GM12878 (cell line): ENCODE data around the gene ZACN. TPM values are rescaled to one million over a fixed set of nuclear protein-coding genes. Genes with fewer than 3 reads are reported as not detected.

Experiments used
- ATAC-seq: fragments of 200-7000 bp; cut with Tn5 transposase; 3 replicates; pipeline ENCODE4 v1.9.1; 2020; ENCODE audit warnings: mild to moderate bottlenecking, moderate library complexity
- BruUV-seq: library from RNA; stranded (reverse); fragments of 400-500 nt; replicated peaks from 2 replicates; lab custom pipeline; 2021; lab: Mats Ljungman, UMichigan
- CTCF ChIA-PET: fragments of 300-600 bp; sonication (Branson Sonifier 250); formaldehyde crosslinking; extraction: SDS; loops from one replicate; lab custom pipeline; 2021; ENCODE audit warnings: inconsistent platforms; lab: Yijun Ruan, JAX
- POLR2A ChIA-PET: fragments of 350-600 bp; formaldehyde crosslinking; extraction: SDS; loops from one replicate; lab custom pipeline; 2021; ENCODE audit warnings: inconsistent platforms; lab: Charles Lee
- RAD21 ChIA-PET: fragments of 300-600 bp; sonication (Branson Sonifier 250); formaldehyde crosslinking; loops from one replicate; lab custom pipeline; 2023; ENCODE audit warnings: antibody characterized with exemption; ENCODE audit not compliant: unreplicated experiment; lab: Charles Lee
- SMC1A ChIA-PET: fragments of 300-600 bp; sonication (Branson Sonifier 250); formaldehyde crosslinking; loops from one replicate; lab custom pipeline; 2023; ENCODE audit not compliant: unreplicated experiment, uncharacterized antibody; lab: Charles Lee
- DNase-seq: peaks from one replicate; pipeline ENCODE4 v3.0.0-alpha.2; 2011; ENCODE audit warnings: low read depth, low spot score
- FAIRE-seq: peaks from 3 replicates; lab custom pipeline; 2011; peaks lifted over from hg19 to GRCh38; lab: Jason Lieb, UNC
- H2AFZ ChIP-seq: 2 replicates; pipeline ENCODE4 v1.6.0; 2011; ENCODE audit warnings: low read depth, low read length, control low read depth; ENCODE audit not compliant: control insufficient read depth
- H3K27ac ChIP-seq: 2 replicates; pipeline ENCODE4 v1.5.1; 2011; ENCODE audit warnings: control low read depth; ENCODE audit not compliant: control insufficient read depth, insufficient read depth
- H3K27me3 ChIP-seq, 2 experiments: replicated peaks in 1 of 2; 2 replicates each; pipeline versions ENCODE4 v1.6.0 to v1.6.1; 2011; ENCODE audit warnings: low read length in 1 of 2; ENCODE audit not compliant: control insufficient read depth in 2 of 2, insufficient read depth in 2 of 2
- H3K36me3 ChIP-seq, 2 experiments: 2 replicates each; pipeline ENCODE4 v1.5.1; 2011; ENCODE audit warnings: low read length in 1 of 2; ENCODE audit not compliant: control insufficient read depth in 2 of 2, insufficient read depth in 2 of 2
- H3K4me1 ChIP-seq: 2 replicates; pipeline ENCODE4 v1.6.1; 2011; ENCODE audit warnings: mild to moderate bottlenecking, low read length, moderate library complexity, mixed read lengths; ENCODE audit not compliant: control insufficient read depth, insufficient read depth
- H3K4me2 ChIP-seq: 2 replicates; pipeline ENCODE4 v1.6.0; 2011; ENCODE audit warnings: control low read depth; ENCODE audit not compliant: control insufficient read depth, insufficient read depth
- H3K4me3 ChIP-seq: fragments of 200-600 bp; sonication (generic); 2 replicates; pipeline ENCODE4 v1.5.1; 2016
- H3K79me2 ChIP-seq: 2 replicates; pipeline ENCODE4 v1.6.0; 2011; ENCODE audit warnings: low read length; ENCODE audit not compliant: control insufficient read depth, insufficient read depth
- H3K9ac ChIP-seq: 2 replicates; pipeline ENCODE4 v1.8.0; 2011; ENCODE audit warnings: low read length, control low read depth, mixed read lengths; ENCODE audit not compliant: control insufficient read depth, insufficient read depth
- H3K9me3 ChIP-seq: replicated peaks from 3 replicates; pipeline ENCODE4 v1.5.1; 2011; ENCODE audit warnings: mild to moderate bottlenecking, low read length; ENCODE audit not compliant: control insufficient read depth, insufficient read depth
- H4K20me1 ChIP-seq: 2 replicates; pipeline ENCODE4 v1.6.0; 2011; ENCODE audit not compliant: control insufficient read depth, insufficient read depth
- EP300 ChIP-seq, 2 experiments: fragments of 150-350 bp in 1 of 2; IDR thresholded peaks; 2 replicates each; pipeline ENCODE4 v1.6.1; 2011 to 2012; ENCODE audit warnings: low read depth in 2 of 2, low read length in 2 of 2, borderline replicate concordance in 1 of 2, improper control_type of control experiment in 1 of 2, inconsistent platforms in 1 of 2; ENCODE audit not compliant: control insufficient read depth in 1 of 2
- ETV6 ChIP-seq, 2 experiments: fragments of 450-650 bp in 1 of 2; IDR thresholded peaks in 1 of 2; conservative IDR thresholded peaks in 1 of 2; 2 replicates each; pipeline ENCODE4 v1.6.1; 2014; ENCODE audit warnings: antibody characterized with exemption in 1 of 2, borderline replicate concordance in 1 of 2, low read depth in 1 of 2, mild to moderate bottlenecking in 1 of 2, moderate library complexity in 1 of 2
- HDAC6 ChIP-seq: fragments of 200-600 bp; sonication (generic); IDR thresholded peaks from one replicate; pipeline ENCODE4 v1.8.0; 2017; ENCODE audit warnings: antibody characterized with exemption; ENCODE audit not compliant: unreplicated experiment
- SUZ12 ChIP-seq: fragments of 200-600 bp; sonication (generic); IDR thresholded peaks from one replicate; pipeline ENCODE4 v1.6.1; 2018; ENCODE audit warnings: antibody characterized with exemption, mild to moderate bottlenecking; ENCODE audit not compliant: unreplicated experiment
- WGBS: methylation state at CpG from one replicate; pipeline ENCODE4 v1.1.6; 2016; ENCODE audit warnings: low lambda C conversion rate; ENCODE audit not compliant: insufficient replicate concordance, insufficient coverage; ENCODE audit errors: missing lambda C conversion rate; 5-methylcytosine and 5-hydroxymethylcytosine counted together
- in situ Hi-C: fragments of 300-500 bp; cut with MboI; formaldehyde crosslinking; loops from 9 replicates; pipeline ENCODE4 v1.14.3; 2018; ENCODE audit warnings: mixed read lengths
- intact Hi-C: fragments of 100-400 bp; cut with micrococcal nuclease; formaldehyde crosslinking; loops from one replicate; pipeline ENCODE4 v1.14.2; 2022; ENCODE audit not compliant: unreplicated experiment
- polyA plus RNA-seq, 11 experiments: library from polyadenylated mRNA; depleted of rRNA in 4 of 11; unstranded in 6 of 11; stranded (reverse) in 5 of 11; fragments of >200 nt; fragmentation: Nextera tagmentation in 4 of 11; fragmentation: Illumina TruSeq in 1 of 11; extraction: Ambion mirVana in 4 of 11; extraction: Trizol in 1 of 11; gene quantifications; 1 replicate in 1 of 11; 2 replicates in 10 of 11; pipeline versions ENCODE4 v1.2.1 to v1.2.3, GENCODE V29; 2011 to 2016; ENCODE audit warnings: inconsistent platforms in 2 of 11, missing spikeins in 2 of 11, low read depth in 1 of 11
- total RNA-seq, 4 experiments: library from RNA; depleted of rRNA in 3 of 4; stranded (reverse); fragments of >200 nt in 3 of 4; fragmentation: Illumina TruSeq in 1 of 4; extraction: Trizol in 1 of 4; gene quantifications; 2 replicates each; pipeline versions ENCODE4 v1.2.1 to v1.2.3, GENCODE V29; 2013 to 2021
- TF ChIP-seq, protein P1 (sequence below): IDR thresholded peaks from 2 replicates; pipeline ENCODE4 v1.6.1; 2012; ENCODE audit warnings: low read length, inconsistent platforms

The ZACN gene
- total and polyA plus RNA-seq, 10 of the 15 experiments (the other 5 are each of a cell fraction or from before 2014, with no cell fraction given) = 0.06 to 11.3 (median 0.47) TPM; not detected in 2

DNA sequence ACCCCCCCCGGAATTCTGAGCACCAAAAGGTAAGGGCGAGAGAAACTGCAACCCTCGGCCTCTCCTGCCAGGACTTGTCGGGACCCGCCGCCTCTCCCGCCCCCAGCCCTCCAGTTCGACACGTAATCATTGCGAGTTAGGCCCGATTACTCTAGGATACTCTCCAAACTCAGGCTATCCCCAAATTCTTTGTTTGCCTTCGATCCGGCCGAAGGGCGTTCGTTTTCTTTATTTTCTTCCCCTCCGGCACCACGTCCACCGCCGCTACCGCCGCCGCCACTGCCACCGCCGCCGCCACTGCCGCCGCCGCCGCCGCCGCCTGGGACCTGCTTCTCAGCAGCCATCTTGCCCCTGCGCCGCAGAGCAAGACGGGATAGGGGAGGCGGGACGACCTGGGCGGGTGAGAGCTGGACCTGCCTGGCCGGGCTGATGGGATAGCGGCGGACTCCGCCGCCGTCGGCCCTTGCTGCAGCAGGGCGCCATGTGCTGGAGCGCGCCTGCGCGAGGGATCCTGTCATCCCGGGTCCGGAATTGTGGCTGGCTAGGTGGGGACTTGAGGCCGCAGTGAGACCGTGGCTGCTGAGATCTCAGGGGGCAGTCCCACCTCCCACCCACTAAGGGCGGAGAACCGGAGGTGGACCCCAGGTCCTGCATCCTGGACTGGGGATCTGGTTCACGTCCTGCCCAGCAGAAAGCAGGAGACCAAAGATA lies 6.7 kb upstream of the ZACN start, which contains the start of gene SRP68 (continued):
- TF ChIP-seq ETV6 (conservative IDR thresholded peaks at IDR 0.05 in 1 of 2, IDR thresholded peaks at IDR 0.05 in 1 of 2; ENCODE audit: borderline replicate concordance in 1 of 2, low read depth in 1 of 2) = no peak

DNA sequence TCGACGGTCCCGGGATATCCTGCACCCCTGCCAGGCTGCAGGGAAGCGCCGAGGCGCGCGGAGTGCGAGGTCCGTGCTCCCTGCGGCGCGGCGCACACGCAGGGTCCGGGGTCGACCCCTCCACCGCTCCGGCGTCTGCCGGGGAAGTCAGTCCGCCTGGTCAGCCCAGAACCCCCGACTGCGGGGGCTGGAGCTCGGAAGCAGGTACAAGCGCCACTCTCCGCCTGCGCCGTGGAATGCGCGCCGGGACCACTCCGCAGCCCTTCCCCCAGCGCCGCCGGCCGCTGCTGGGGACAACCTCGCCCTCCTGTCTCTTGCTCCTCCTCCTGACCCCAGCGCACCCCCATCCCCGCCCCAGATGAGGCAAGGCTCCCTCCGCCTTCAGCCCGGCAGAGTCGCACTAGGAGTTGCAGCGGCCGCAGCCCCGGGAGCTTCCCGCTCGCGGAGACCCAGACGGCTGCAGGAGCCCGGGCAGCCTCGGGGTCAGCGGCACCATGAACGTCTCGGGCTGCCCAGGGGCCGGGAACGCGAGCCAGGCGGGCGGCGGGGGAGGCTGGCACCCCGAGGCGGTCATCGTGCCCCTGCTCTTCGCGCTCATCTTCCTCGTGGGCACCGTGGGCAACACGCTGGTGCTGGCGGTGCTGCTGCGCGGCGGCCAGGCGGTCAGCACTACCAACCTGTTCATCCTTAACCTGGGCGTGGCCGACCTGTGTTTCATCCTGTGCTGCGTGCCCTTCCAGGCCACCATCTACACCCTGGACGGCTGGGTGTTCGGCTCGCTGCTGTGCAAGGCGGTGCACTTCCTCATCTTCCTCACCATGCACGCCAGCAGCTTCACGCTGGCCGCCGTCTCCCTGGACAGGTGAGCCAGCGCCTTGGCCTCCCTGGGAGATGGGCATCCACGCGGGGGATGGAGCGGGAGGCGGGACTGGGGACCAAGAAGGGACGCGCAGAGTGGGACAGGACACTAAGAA lies 4.3 kb upstream of the ZACN start, which contains the start of gene GALR2:
Gene GALR2, plus strand, starts transcription at position 392 of the 974 bp plus-strand sequence. Its CDS starts 103 bp downstream, at position 495.
- Histone ChIP-seq H3K36me3 (no peaks in the 10 kb centered on the region; a peak in 1 of 4 replicates), H3K9ac (no peak within 1 kb of the TSS), H2AFZ (no peak within 1 kb of the TSS), H3K27me3 (peaks cover 7 to 26% of the 10 kb centered on the region in 2 experiments; a peak in 3 of 4 replicates), H3K4me1 (peaks cover 3% of the 10 kb centered on the region; the same call in 1 of the 2 replicates), H3K4me3 (no peak within 1 kb of the TSS), H4K20me1 (no peaks in the 10 kb centered on the region), H3K27ac (no peak within 1 kb of the TSS), H3K79me2 (peaks cover 26% of the 10 kb centered on the region), H3K9me3 (no peaks in the 10 kb centered on the region), H3K4me2 (no peak within 1 kb of the TSS)
- no peak for DNase-seq
- ChIA-PET POLR2A (no interaction called here), SMC1A (no interaction called here), CTCF (no interaction called here), RAD21 (no interaction called here)
- no peak for FAIRE-seq
- 43% methylated on average over 76 of the region's 92 CpGs for WGBS
- ATAC-seq = no peak
- in situ Hi-C loops = no loop called here
- no TSS peak for BruUV-seq
- no peak for TF ChIP-seq EP300 (IDR thresholded peaks at IDR 0.05; ENCODE audit: borderline replicate concordance in 1 of 2, control insufficient read depth in 1 of 2, low read depth in 2 of 2, low read length in 2 of 2)
- TF ChIP-seq, protein P1, sequence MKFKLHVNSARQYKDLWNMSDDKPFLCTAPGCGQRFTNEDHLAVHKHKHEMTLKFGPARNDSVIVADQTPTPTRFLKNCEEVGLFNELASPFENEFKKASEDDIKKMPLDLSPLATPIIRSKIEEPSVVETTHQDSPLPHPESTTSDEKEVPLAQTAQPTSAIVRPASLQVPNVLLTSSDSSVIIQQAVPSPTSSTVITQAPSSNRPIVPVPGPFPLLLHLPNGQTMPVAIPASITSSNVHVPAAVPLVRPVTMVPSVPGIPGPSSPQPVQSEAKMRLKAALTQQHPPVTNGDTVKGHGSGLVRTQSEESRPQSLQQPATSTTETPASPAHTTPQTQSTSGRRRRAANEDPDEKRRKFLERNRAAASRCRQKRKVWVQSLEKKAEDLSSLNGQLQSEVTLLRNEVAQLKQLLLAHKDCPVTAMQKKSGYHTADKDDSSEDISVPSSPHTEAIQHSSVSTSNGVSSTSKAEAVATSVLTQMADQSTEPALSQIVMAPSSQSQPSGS = no peak
- TF ChIP-seq SUZ12 = peak; percentile 50
- peak; percentile 40 for TF ChIP-seq HDAC6
- intact Hi-C loops = no loop called here
